HepG2 (cell line): ENCODE data around the gene NWD2. TPM values are rescaled to one million over a fixed set of nuclear protein-coding genes. Genes with fewer than 3 reads are reported as not detected.

Experiments
- ATAC-seq: fragments of 200-7000 bp; cut with Tn5 transposase; 3 replicates; pipeline ENCODE4 v1.9.1; 2020; ENCODE audit warnings: mild to moderate bottlenecking, moderate library complexity
- BruUV-seq: library from RNA; stranded (reverse); fragments of 400-500 nt; replicated peaks from 2 replicates; lab custom pipeline; 2021; lab: Mats Ljungman, UMichigan
- CTCF ChIA-PET: fragments of 300-600 bp; formaldehyde crosslinking; extraction: SDS; loops from one replicate; lab custom pipeline; 2021; ENCODE audit warnings: low total read pairs, inconsistent platforms, low intra/inter-chr PET ratio; lab: Yijun Ruan, JAX
- POLR2A ChIA-PET: fragments of 350-600 bp; sonication (Branson Sonifier 250); formaldehyde crosslinking; loops from one replicate; lab custom pipeline; 2020; ENCODE audit warnings: antibody characterized with exemption, inconsistent platforms; lab: Yijun Ruan, JAX
- DNase-seq: peaks from one replicate; pipeline ENCODE4 v3.0.0-alpha.2; 2015; ENCODE audit warnings: low spot score
- FAIRE-seq: peaks from 3 replicates; lab custom pipeline; 2011; peaks lifted over from hg19 to GRCh38; lab: Jason Lieb, UNC
- H2AFZ ChIP-seq: one replicate; pipeline ENCODE4 v1.6.1; 2011; ENCODE audit warnings: low read length, inconsistent platforms
- H3K27ac ChIP-seq: fragments of 300-600 bp; 3 replicates; pipeline ENCODE4 v1.8.0; 2011; ENCODE audit warnings: mixed run types, mild to moderate bottlenecking, mixed read lengths, low read length, inconsistent platforms; ENCODE audit not compliant: insufficient read depth; ENCODE audit errors: extremely low read length
- H3K27me3 ChIP-seq, 2 experiments: fragments of 200-600 bp in 1 of 2; 2 replicates in 1 of 2; 3 replicates in 1 of 2; pipeline versions ENCODE4 v1.6.0 to v1.8.0; 2011; ENCODE audit warnings: low read length in 2 of 2, mild to moderate bottlenecking in 2 of 2, moderate library complexity in 2 of 2, inconsistent platforms in 1 of 2; ENCODE audit not compliant: insufficient read depth in 2 of 2, control insufficient read depth in 1 of 2
- H3K36me3 ChIP-seq, 2 experiments: fragments of 200-600 bp in 1 of 2; replicated peaks in 1 of 2; 2 replicates in 1 of 2; 3 replicates in 1 of 2; pipeline versions ENCODE4 v1.5.1 to v1.8.0; 2011; ENCODE audit warnings: low read length in 2 of 2, inconsistent platforms in 1 of 2; ENCODE audit not compliant: insufficient read depth in 2 of 2, control insufficient read depth in 1 of 2
- H3K4me1 ChIP-seq: 2 replicates; pipeline ENCODE4 v1.5.1; 2012; ENCODE audit warnings: low read length, inconsistent platforms; ENCODE audit not compliant: insufficient read depth
- H3K4me2 ChIP-seq: 2 replicates; pipeline ENCODE4 v1.6.0; 2011; ENCODE audit warnings: low read depth, low read length, inconsistent platforms
- H3K4me3 ChIP-seq, 3 experiments: fragments of 200-600 bp in 1 of 3; sonication (generic), shearing (Covaris generic) in 1 of 3; replicated peaks in 1 of 3; 2 replicates each; pipeline ENCODE4 v1.5.1; 2011 to 2016; ENCODE audit warnings: low read length in 3 of 3, inconsistent platforms in 2 of 3, low read depth in 2 of 3, mild to moderate bottlenecking in 2 of 3, control low read depth in 1 of 3, mixed read lengths in 1 of 3; ENCODE audit not compliant: insufficient read depth in 1 of 3
- H3K79me2 ChIP-seq: one replicate; pipeline ENCODE4 v1.6.1; 2011; ENCODE audit warnings: low read length, inconsistent platforms; ENCODE audit not compliant: insufficient read depth
- H3K9ac ChIP-seq: 2 replicates; pipeline ENCODE4 v1.6.0; 2011; ENCODE audit warnings: mild to moderate bottlenecking, low read depth, low read length, inconsistent platforms; ENCODE audit not compliant: insufficient read depth
- H3K9me3 ChIP-seq: 2 replicates; pipeline ENCODE4 v1.5.1; 2012; ENCODE audit warnings: mild to moderate bottlenecking, low read length
- H4K20me1 ChIP-seq: 2 replicates; pipeline ENCODE4 v1.6.0; 2011; ENCODE audit warnings: inconsistent platforms, mild to moderate bottlenecking, low read length, moderate library complexity; ENCODE audit not compliant: insufficient read depth
- CBX5 ChIP-seq: sonication (generic); formaldehyde crosslinking; IDR thresholded peaks from 2 replicates; pipeline ENCODE4 v1.4.0; 2020; ENCODE audit warnings: missing genetic modification reagents, borderline replicate concordance
- CEBPB ChIP-seq: IDR thresholded peaks from 2 replicates; pipeline ENCODE4 v1.6.1; 2011; ENCODE audit warnings: low read depth, low read length, improper control_type of control experiment, borderline replicate concordance
- SRSF1 ChIP-seq: fragments of 200-400 bp; formaldehyde crosslinking; optimal IDR thresholded peaks from 2 replicates; pipeline ENCODE3; 2017; ENCODE audit warnings: mild to moderate bottlenecking, low read depth, low read length, moderate library complexity
- XBP1 ChIP-seq: sonication (generic); formaldehyde crosslinking; IDR thresholded peaks from 2 replicates; pipeline ENCODE4 v1.5.0; 2020; ENCODE audit warnings: missing genetic modification reagents
- ZNF235 ChIP-seq: sonication (generic); formaldehyde crosslinking; IDR thresholded peaks from 2 replicates; pipeline ENCODE4 v1.8.1; 2023; ENCODE audit warnings: mild to moderate bottlenecking, missing genetic modification reagents, borderline replicate concordance
- ZNF510 ChIP-seq: sonication (generic); formaldehyde crosslinking; IDR thresholded peaks from 2 replicates; pipeline ENCODE4 v1.4.0; 2020; ENCODE audit warnings: low read depth, mild to moderate bottlenecking, missing genetic modification reagents
- ZNF7 ChIP-seq: IDR thresholded peaks from 2 replicates; pipeline ENCODE4 v1.6.1; 2016; ENCODE audit warnings: missing biosample characterization, missing genetic modification reagents
- ZNF713 ChIP-seq: sonication (generic); formaldehyde crosslinking; IDR thresholded peaks from 2 replicates; pipeline ENCODE4 v1.4.0; 2020; ENCODE audit warnings: mild to moderate bottlenecking, missing genetic modification reagents
- WGBS: methylation state at CpG from one replicate; pipeline ENCODE4 v1.1.6; 2017; ENCODE audit warnings: low lambda C conversion rate; 5-methylcytosine and 5-hydroxymethylcytosine counted together
- in situ Hi-C: cut with HindIII; loops from 2 replicates; pipeline ENCODE4 v1.10.0; 2017; ENCODE audit warnings: low pct_unique_long_range_greater_than_20kb; ENCODE audit not compliant: extremely low pct_ligation_motif_present
- intact Hi-C: fragments of 100-400 bp; cut with micrococcal nuclease; formaldehyde crosslinking; loops from one replicate; pipeline ENCODE4 v1.10.0; 2022; ENCODE audit not compliant: unreplicated experiment
- polyA plus RNA-seq, 8 experiments: library from polyadenylated mRNA; depleted of rRNA in 3 of 8; stranded (reverse) in 7 of 8; unstranded in 1 of 8; fragments of >200 nt; fragmentation: Illumina TruSeq in 4 of 8; extraction: Trizol in 4 of 8; gene quantifications; 2 replicates each; pipeline versions ENCODE4 v1.2.1 to v1.2.3, GENCODE V29; 2011 to 2016; ENCODE audit warnings: low read depth in 4 of 8, missing spikeins in 1 of 8, mixed read lengths in 1 of 8; ENCODE audit not compliant: insufficient read depth in 1 of 8
- total RNA-seq, 5 experiments: library from RNA; depleted of rRNA; stranded (reverse); fragments of >200 nt; fragmentation: Illumina TruSeq; extraction: Trizol; gene quantifications; 2 replicates each; pipeline ENCODE4 v1.2.3, GENCODE V29; 2016; ENCODE audit warnings: low read depth in 1 of 5
- TF ChIP-seq, protein P1 (sequence below): sonication (generic); formaldehyde crosslinking; IDR thresholded peaks from 2 replicates; pipeline ENCODE4 v1.4.0; 2020; ENCODE audit warnings: missing genetic modification reagents

The NWD2 gene
- total and polyA plus RNA-seq, 2 of the 13 experiments (the other 11 are each of a cell fraction or from before 2014, with no cell fraction given) = not detected

GRCh38 chr4:37436546-37436945 is 192.0 kb downstream of the NWD2 start:
- H3K36me3 ChIP-seq = no peaks in the 10 kb centered on the region
- intact Hi-C loops = loop anchor here (10.0 kb wide), 1 partner anchor 368 kb away; no protein-coding TSS in a partner anchor
- no peak overlapping the region for H2AFZ ChIP-seq
- no peak overlapping the region for H3K9ac ChIP-seq
- 52% methylated on average over 1 of the region's 1 CpG for WGBS
- H4K20me1 ChIP-seq = no peaks in the 10 kb centered on the region
- no peaks in the 10 kb centered on the region; a peak in 1 of 5 replicates for H3K27me3 ChIP-seq
- DNase-seq (no peak), ATAC-seq (no peak), FAIRE-seq (no peak)
- H3K79me2 ChIP-seq = no peaks in the 10 kb centered on the region
- no peak overlapping the region for H3K27ac ChIP-seq
- H3K4me1 ChIP-seq = peaks cover 28% of the 10 kb centered on the region
- TF ChIP-seq ZNF510 = no peak
- no peak for TF ChIP-seq ZNF7 (CRISPR knock-in tag)
- TF ChIP-seq, protein P1, sequence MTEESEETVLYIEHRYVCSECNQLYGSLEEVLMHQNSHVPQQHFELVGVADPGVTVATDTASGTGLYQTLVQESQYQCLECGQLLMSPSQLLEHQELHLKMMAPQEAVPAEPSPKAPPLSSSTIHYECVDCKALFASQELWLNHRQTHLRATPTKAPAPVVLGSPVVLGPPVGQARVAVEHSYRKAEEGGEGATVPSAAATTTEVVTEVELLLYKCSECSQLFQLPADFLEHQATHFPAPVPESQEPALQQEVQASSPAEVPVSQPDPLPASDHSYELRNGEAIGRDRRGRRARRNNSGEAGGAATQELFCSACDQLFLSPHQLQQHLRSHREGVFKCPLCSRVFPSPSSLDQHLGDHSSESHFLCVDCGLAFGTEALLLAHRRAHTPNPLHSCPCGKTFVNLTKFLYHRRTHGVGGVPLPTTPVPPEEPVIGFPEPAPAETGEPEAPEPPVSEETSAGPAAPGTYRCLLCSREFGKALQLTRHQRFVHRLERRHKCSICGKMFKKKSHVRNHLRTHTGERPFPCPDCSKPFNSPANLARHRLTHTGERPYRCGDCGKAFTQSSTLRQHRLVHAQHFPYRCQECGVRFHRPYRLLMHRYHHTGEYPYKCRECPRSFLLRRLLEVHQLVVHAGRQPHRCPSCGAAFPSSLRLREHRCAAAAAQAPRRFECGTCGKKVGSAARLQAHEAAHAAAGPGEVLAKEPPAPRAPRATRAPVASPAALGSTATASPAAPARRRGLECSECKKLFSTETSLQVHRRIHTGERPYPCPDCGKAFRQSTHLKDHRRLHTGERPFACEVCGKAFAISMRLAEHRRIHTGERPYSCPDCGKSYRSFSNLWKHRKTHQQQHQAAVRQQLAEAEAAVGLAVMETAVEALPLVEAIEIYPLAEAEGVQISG (CRISPR knock-in tag) = no peak
- no peak for TF ChIP-seq ZNF713
- TF ChIP-seq ZNF235 (CRISPR knock-in tag) = no peak
- H3K9me3 ChIP-seq = no peaks in the 10 kb centered on the region
- BruUV-seq = no TSS peak
- POLR2A ChIA-PET = no interaction called here
- no peak overlapping the region for H3K4me2 ChIP-seq
- in situ Hi-C loops = no loop called here
- no peak overlapping the region for H3K4me3 ChIP-seq
- CTCF ChIA-PET = no interaction called here

- H3K4me2 ChIP-seq = no peak overlapping the region
- DNase-seq = no peak
- H3K79me2 ChIP-seq = no peaks in the 10 kb centered on the region
- peaks cover 28% of the 10 kb centered on the region for H3K4me1 ChIP-seq
- intact Hi-C loops = loop anchor here (10.0 kb wide), 1 partner anchor 368 kb away; no protein-coding TSS in a partner anchor
- BruUV-seq = no TSS peak
- TF ChIP-seq SRSF1 (no peak), XBP1 (CRISPR knock-in tag) (no peak), CEBPB (no peak), CBX5 (CRISPR knock-in tag) (no peak)
- TF ChIP-seq, all 625 proteins: peak for 0
- Histone ChIP-seq H3K9me3 (no peaks in the 10 kb centered on the region), H3K9ac (no peak overlapping the region), H3K27me3 (no peaks in the 10 kb centered on the region; a peak in 1 of 5 replicates), H4K20me1 (no peaks in the 10 kb centered on the region), H3K36me3 (no peaks in the 10 kb centered on the region), H2AFZ (no peak overlapping the region), H3K27ac (no peak overlapping the region), H3K4me3 (no peak overlapping the region)
- in situ Hi-C loops = no loop called here
- WGBS = 21% methylated on average over 4 of the region's 4 CpGs
- ChIA-PET CTCF (no interaction called here), POLR2A (no interaction called here)
- no peak for ATAC-seq
- no peak for FAIRE-seq
Observed at GRCh38 chr4:37437163-37437562, 192.6 kb downstream of the NWD2 start.
